Endothelial cell of umbilical vein (primary cell): Measurements from ENCODE around the gene LSP1. TPM values are rescaled to one million over a fixed set of nuclear protein-coding genes. Genes with fewer than 3 reads are reported as not detected.

ENCODE experiments used
- BruUV-seq: library from RNA; stranded (reverse); fragments of 400-500 nt; replicated peaks from 2 replicates; lab custom pipeline; 2021; lab: Mats Ljungman, UMichigan
- CTCF ChIA-PET: fragments of 300-600, 350-600 bp; sonication (Branson Sonifier 250); formaldehyde crosslinking; loops from one replicate; lab custom pipeline; 2021; ENCODE audit warnings: antibody characterized with exemption, inconsistent platforms; lab: Charles Lee
- POLR2A ChIA-PET: fragments of 300-600, 350-600 bp; sonication (Branson Sonifier 250); formaldehyde crosslinking; loops from one replicate; lab custom pipeline; 2021; ENCODE audit warnings: antibody characterized with exemption, inconsistent platforms; lab: Charles Lee
- DNase-seq: peaks from one replicate; pipeline ENCODE4 v3.0.0-alpha.2; 2011; ENCODE audit warnings: low read depth, low spot score
- FAIRE-seq: peaks from 2 replicates; lab custom pipeline; 2011; peaks lifted over from hg19 to GRCh38; lab: Jason Lieb, UNC
- H2AFZ ChIP-seq: 2 replicates; pipeline ENCODE4 v1.6.0; 2012; ENCODE audit warnings: low read depth, low read length, control low read depth, inconsistent platforms
- H3K27ac ChIP-seq: 2 replicates; pipeline ENCODE4 v1.5.1; 2011; ENCODE audit warnings: low read depth, mild to moderate bottlenecking, control low read depth, low read length, moderate library complexity; ENCODE audit not compliant: insufficient read depth
- H3K27me3 ChIP-seq, 2 experiments: 2 replicates each; pipeline versions ENCODE4 v1.6.0 to v1.6.1; 2011; ENCODE audit warnings: low read length in 2 of 2, mixed read lengths in 1 of 2; ENCODE audit not compliant: control insufficient read depth in 2 of 2, insufficient read depth in 2 of 2
- H3K36me3 ChIP-seq, 2 experiments: 2 replicates in 1 of 2; 3 replicates in 1 of 2; pipeline ENCODE4 v1.5.1; 2011; ENCODE audit warnings: low read length in 2 of 2, mild to moderate bottlenecking in 1 of 2, moderate library complexity in 1 of 2; ENCODE audit not compliant: control insufficient read depth in 2 of 2, insufficient read depth in 2 of 2; ENCODE audit errors: extremely low read depth in 1 of 2
- H3K4me1 ChIP-seq: 3 replicates; pipeline ENCODE4 v1.5.1; 2011; ENCODE audit warnings: mild to moderate bottlenecking, low read length; ENCODE audit not compliant: control insufficient read depth, insufficient read depth; ENCODE audit errors: extremely low read depth
- H3K4me2 ChIP-seq: 2 replicates; pipeline ENCODE4 v1.6.1; 2011; ENCODE audit warnings: low read length, control low read depth, mixed read lengths; ENCODE audit not compliant: insufficient read depth
- H3K4me3 ChIP-seq, 3 experiments: fragments of 200-600 bp in 1 of 3; sonication (generic), shearing (Covaris generic) in 1 of 3; replicated peaks in 1 of 3; 2 replicates each; pipeline ENCODE4 v1.5.1; 2011 to 2016; ENCODE audit warnings: control low read depth in 3 of 3, low read length in 3 of 3, mild to moderate bottlenecking in 2 of 3, inconsistent platforms in 1 of 3, low read depth in 1 of 3, moderate library complexity in 1 of 3; ENCODE audit not compliant: insufficient read depth in 1 of 3
- H3K79me2 ChIP-seq: 2 replicates; pipeline ENCODE4 v1.6.0; 2012; ENCODE audit warnings: low read length, inconsistent platforms; ENCODE audit not compliant: control insufficient read depth, insufficient read depth
- H3K9ac ChIP-seq: replicated peaks from 2 replicates; pipeline ENCODE3; 2011; ENCODE audit warnings: low read length, control low read depth; ENCODE audit not compliant: insufficient read depth; ENCODE audit errors: extremely low read depth
- H3K9me1 ChIP-seq: replicated peaks from 3 replicates; pipeline ENCODE4 v1.6.0; 2011; ENCODE audit warnings: mild to moderate bottlenecking, low read length; ENCODE audit not compliant: control insufficient read depth, insufficient read depth; ENCODE audit errors: extremely low read depth
- H3K9me3 ChIP-seq: replicated peaks from 2 replicates; pipeline ENCODE4 v1.5.1; 2012; ENCODE audit warnings: low read length, inconsistent platforms; ENCODE audit not compliant: control insufficient read depth, insufficient read depth
- H4K20me1 ChIP-seq: replicated peaks from 2 replicates; pipeline ENCODE3; 2011; ENCODE audit warnings: mild to moderate bottlenecking, low read length; ENCODE audit not compliant: control insufficient read depth, insufficient read depth; ENCODE audit errors: extremely low read depth
- EZH2 ChIP-seq: IDR thresholded peaks from 2 replicates; pipeline ENCODE4 v1.6.1; 2012; ENCODE audit warnings: borderline replicate concordance, low read depth, mild to moderate bottlenecking, moderate library complexity, low read length, inconsistent platforms; ENCODE audit not compliant: severe bottlenecking
- FOS ChIP-seq: IDR thresholded peaks from 2 replicates; pipeline ENCODE4 v1.6.1; 2011; ENCODE audit warnings: mild to moderate bottlenecking, low read length, moderate library complexity, borderline replicate concordance; ENCODE audit not compliant: insufficient read depth
- GATA2 ChIP-seq: IDR thresholded peaks from 2 replicates; pipeline ENCODE4 v1.7.0; 2011; ENCODE audit warnings: low read depth, mild to moderate bottlenecking, moderate library complexity, mixed read lengths, low read length; ENCODE audit not compliant: insufficient read length, insufficient read depth
- JUN ChIP-seq: IDR thresholded peaks from 2 replicates; pipeline ENCODE4 v1.6.1; 2011; ENCODE audit warnings: borderline replicate concordance, low read depth; ENCODE audit not compliant: insufficient read length, insufficient read depth
- MAX ChIP-seq: IDR thresholded peaks from 2 replicates; pipeline ENCODE4 v1.6.1; 2011; ENCODE audit not compliant: insufficient read depth, insufficient read length
- MYC ChIP-seq: IDR thresholded peaks from one replicate; pipeline ENCODE4 v1.6.1; 2011; ENCODE audit warnings: mild to moderate bottlenecking, low read depth, low read length
- POLR2A ChIP-seq: IDR thresholded peaks from 2 replicates; pipeline ENCODE4 v1.6.1; 2012; ENCODE audit warnings: low read depth, mild to moderate bottlenecking, control low read depth, low read length
- POLR2AphosphoS5 ChIP-seq: IDR thresholded peaks from 2 replicates; pipeline ENCODE4 v1.6.1; 2012; ENCODE audit warnings: low read depth, mild to moderate bottlenecking, control low read depth, low read length, moderate library complexity; ENCODE audit not compliant: insufficient read depth
- dilution Hi-C: fragments of 300-500 bp; cut with MboI; formaldehyde crosslinking; loops from one replicate; pipeline ENCODE4 v1.15.0; 2019; ENCODE audit warnings: low sequenced_read_pairs; ENCODE audit not compliant: extremely low pct_ligation_motif_present
- intact Hi-C: fragments of 100-400 bp; cut with micrococcal nuclease; formaldehyde crosslinking; loops from one replicate; pipeline ENCODE4 v1.10.0; 2022
- polyA plus RNA-seq, 4 experiments: library from polyadenylated mRNA; depleted of rRNA in 3 of 4; stranded (reverse) in 3 of 4; unstranded in 1 of 4; fragments of >200 nt; gene quantifications; 2 replicates each; pipeline versions ENCODE4 v1.2.1 to v1.2.3, GENCODE V29; 2011 to 2012; ENCODE audit warnings: missing spikeins in 1 of 4
- total RNA-seq: library from RNA; stranded (reverse); gene quantifications from 2 replicates; pipeline ENCODE4 v1.2.3, GENCODE V29; 2021
- TF ChIP-seq, protein P1 (sequence below), 2 donors: IDR thresholded peaks; 1 replicate in 1 of 2; 2 replicates in 1 of 2; pipeline ENCODE4 v1.5.1; 2011; ENCODE audit warnings: low read length in 2 of 2, mild to moderate bottlenecking in 2 of 2, moderate library complexity in 2 of 2, control low read depth in 1 of 2, inconsistent platforms in 1 of 2, low read depth in 1 of 2; ENCODE audit not compliant: insufficient read depth in 1 of 2; ENCODE audit errors: extremely low read depth in 1 of 2

Gene LSP1
- total and polyA plus RNA-seq, 2 donors (not counting 3 experiments of a cell fraction or from before 2014, with no cell fraction given): not detected

- Histone ChIP-seq H4K20me1 (no peaks in the 10 kb centered on the region), H3K36me3 (no peaks in the 10 kb centered on the region), H3K27me3 (peaks cover 0 to 3% of the 10 kb centered on the region in 2 experiments), H3K4me3 (no peak overlapping the region), H3K9ac (no peak overlapping the region), H3K4me2 (no peak overlapping the region), H2AFZ (no peak overlapping the region), H3K9me1 (no peaks in the 10 kb centered on the region), H3K9me3 (no peaks in the 10 kb centered on the region), H3K79me2 (no peaks in the 10 kb centered on the region), H3K4me1 (peaks cover 3% of the 10 kb centered on the region), H3K27ac (no peak overlapping the region)
- ChIA-PET CTCF (interaction anchor here (3.2 kb wide), 1 partner anchor 14 kb away, joined by 11 read pairs; no protein-coding TSS in a partner anchor), POLR2A (no interaction called here)
- TF ChIP-seq FOS: no peak
- no peak for TF ChIP-seq POLR2AphosphoS5
- TF ChIP-seq MYC: no peak
- TF ChIP-seq, protein P1, sequence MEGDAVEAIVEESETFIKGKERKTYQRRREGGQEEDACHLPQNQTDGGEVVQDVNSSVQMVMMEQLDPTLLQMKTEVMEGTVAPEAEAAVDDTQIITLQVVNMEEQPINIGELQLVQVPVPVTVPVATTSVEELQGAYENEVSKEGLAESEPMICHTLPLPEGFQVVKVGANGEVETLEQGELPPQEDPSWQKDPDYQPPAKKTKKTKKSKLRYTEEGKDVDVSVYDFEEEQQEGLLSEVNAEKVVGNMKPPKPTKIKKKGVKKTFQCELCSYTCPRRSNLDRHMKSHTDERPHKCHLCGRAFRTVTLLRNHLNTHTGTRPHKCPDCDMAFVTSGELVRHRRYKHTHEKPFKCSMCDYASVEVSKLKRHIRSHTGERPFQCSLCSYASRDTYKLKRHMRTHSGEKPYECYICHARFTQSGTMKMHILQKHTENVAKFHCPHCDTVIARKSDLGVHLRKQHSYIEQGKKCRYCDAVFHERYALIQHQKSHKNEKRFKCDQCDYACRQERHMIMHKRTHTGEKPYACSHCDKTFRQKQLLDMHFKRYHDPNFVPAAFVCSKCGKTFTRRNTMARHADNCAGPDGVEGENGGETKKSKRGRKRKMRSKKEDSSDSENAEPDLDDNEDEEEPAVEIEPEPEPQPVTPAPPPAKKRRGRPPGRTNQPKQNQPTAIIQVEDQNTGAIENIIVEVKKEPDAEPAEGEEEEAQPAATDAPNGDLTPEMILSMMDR (IDR thresholded peaks at IDR 0.05; ENCODE audit: extremely low read depth in 1 of 2, insufficient read depth in 1 of 2, low read depth in 1 of 2, low read length in 2 of 2): no peak
- TF ChIP-seq POLR2A: no peak
- no peak for TF ChIP-seq GATA2
- no peak for TF ChIP-seq EZH2
- TF ChIP-seq MAX: no peak
- no peak for TF ChIP-seq JUN
- no TSS peak for BruUV-seq
- intact Hi-C loops (no loop called here), dilution Hi-C loops (no loop called here)
- DNase-seq (no peak), FAIRE-seq (no peak)
Observed at GRCh38 chr11:1868636-1869291, 15.9 kb downstream of the LSP1 start.
